Loucy (cell line): ENCODE results near the gene TMEM250.

ENCODE experiments used
- CTCF ChIP-seq: fragments of 200-600 bp; sonication (generic); conservative IDR thresholded peaks from 2 replicates; pipeline ENCODE4 v1.5.1; 2014; ENCODE audit warnings: mild to moderate bottlenecking, antibody characterized with exemption, low read length
- EZH2phosphoT487 ChIP-seq: fragments of 200-600 bp; IDR thresholded peaks from 2 replicates; pipeline ENCODE4 v1.6.1; 2018; ENCODE audit warnings: antibody characterized with exemption, mild to moderate bottlenecking, moderate library complexity, borderline replicate concordance

- TF ChIP-seq CTCF: no peak
- no peak for TF ChIP-seq EZH2phosphoT487
Observed at GRCh38 chr9:136090056-136090735, 28.5 kb downstream of the TMEM250 start.
